Body of pancreas (tissue), 4 donors: ENCODE results near the gene CNPY1. TPM values are rescaled to one million over a fixed set of nuclear protein-coding genes. Genes with fewer than 3 reads are reported as not detected.
A peak's percentile ranks its signal among the peaks of the same experiment; 100 is the strongest.

Experiments
- ATAC-seq: fragments of 150-250 bp; one replicate; pipeline ENCODE4 v1.9.1; 2016
- DNase-seq, 4 donors: peaks; one replicate each; pipeline ENCODE4 v3.0.0-alpha.2; 2019
- H3K27ac ChIP-seq, 4 donors: fragments of 200-600 bp; sonication (generic); 1 replicate in 3 of 4; 2 replicates in 1 of 4; pipeline versions ENCODE4 v1.5.1 to v1.6.1; 2016 to 2019; ENCODE audit warnings: mild to moderate bottlenecking in 1 of 4, mixed read lengths in 1 of 4, moderate library complexity in 1 of 4
- H3K27me3 ChIP-seq, 2 donors: fragments of 200-600 bp; sonication (generic); one replicate each; pipeline ENCODE4 v1.6.0; 2016; ENCODE audit warnings: mild to moderate bottlenecking in 1 of 2
- H3K36me3 ChIP-seq, 2 donors: fragments of 200-600 bp; sonication (generic); replicated peaks in 1 of 2; 2 replicates each; pipeline ENCODE4 v1.5.1; 2016; ENCODE audit warnings: low read depth in 2 of 2; ENCODE audit not compliant: insufficient read depth in 1 of 2
- H3K4me1 ChIP-seq: fragments of 200-600 bp; sonication (generic); one replicate; pipeline ENCODE4 v1.6.0; 2016
- H3K4me3 ChIP-seq, 2 donors: fragments of 200-600 bp; sonication (generic); 1 replicate in 1 of 2; 2 replicates in 1 of 2; pipeline ENCODE4 v1.5.1; 2016 to 2019
- H3K9me3 ChIP-seq, 3 donors: fragments of 200-600 bp; sonication (generic); 1 replicate in 2 of 3; 2 replicates in 1 of 3; pipeline ENCODE4 v1.5.1; 2016
- CTCF ChIP-seq, 7 experiments: fragments of 450-650 bp in 4 of 7; fragments of 200-600 bp in 3 of 7; sonication (generic) in 3 of 7; IDR thresholded peaks; one replicate each; pipeline ENCODE4 v1.5.1; 2016 to 2019; ENCODE audit warnings: antibody characterized with exemption in 7 of 7
- POLR2A ChIP-seq, 3 donors: fragments of 450-650 bp; IDR thresholded peaks; one replicate each; pipeline ENCODE4 v1.6.1; 2016; ENCODE audit warnings: antibody characterized with exemption in 3 of 3, mild to moderate bottlenecking in 2 of 3
- WGBS, 2 donors: methylation state at CpG; one replicate each; pipeline ENCODE4 v1.1.5; 2017; 5-methylcytosine and 5-hydroxymethylcytosine counted together
- intact Hi-C: fragments of 100-400 bp; cut with DNase I; formaldehyde crosslinking; loops from one replicate; pipeline ENCODE4 v1.15.1; 2023
- total RNA-seq, 2 donors: library from RNA; depleted of rRNA; stranded (reverse); fragments of >200 nt; gene quantifications; one replicate each; pipeline ENCODE4 v1.1.0, GENCODE V29; 2016

CNPY1 gene
- total RNA-seq, 2 donors from 2014 or later: not detected

GRCh38 chr7:155487509-155488482 is 58.6 kb downstream of the CNPY1 start:
- H3K4me3 ChIP-seq: no peak overlapping the region
- no peak for TF ChIP-seq CTCF (IDR thresholded peaks at IDR 0.05)
- no peak for TF ChIP-seq POLR2A (IDR thresholded peaks at IDR 0.05)
- DNase-seq: no peak
- ATAC-seq: no peak
- H3K27me3 ChIP-seq: no peaks in the 10 kb centered on the region
- intact Hi-C loops: no loop called here
- no peak overlapping the region for H3K27ac ChIP-seq
- H3K9me3 ChIP-seq: no peaks in the 10 kb centered on the region
- H3K4me1 ChIP-seq: peaks cover 6% of the 10 kb centered on the region
- 78 to 79% methylated on average over 23 to 31 of the region's 31 CpGs for WGBS, 2 donors
- no peaks in the 10 kb centered on the region for H3K36me3 ChIP-seq

GRCh38 chr7:155486783-155487508 is 59.4 kb downstream of the CNPY1 start:
- Histone ChIP-seq H3K27ac (no peak overlapping the region), H3K9me3 (no peaks in the 10 kb centered on the region), H3K36me3 (no peaks in the 10 kb centered on the region), H3K27me3 (no peaks in the 10 kb centered on the region), H3K4me3 (no peak overlapping the region), H3K4me1 (peaks cover 6% of the 10 kb centered on the region)
- 74 to 82% methylated on average over 12 to 18 of the region's 18 CpGs for WGBS, 2 donors
- TF ChIP-seq CTCF (IDR thresholded peaks at IDR 0.05) (no peak), POLR2A (IDR thresholded peaks at IDR 0.05) (no peak)
- DNase-seq (no peak), ATAC-seq (no peak)
- intact Hi-C loops: no loop called here

- H3K27ac ChIP-seq: no peak overlapping the region
- ATAC-seq (no peak), DNase-seq (no peak)
- 58 to 60% methylated on average over 13 to 23 of the region's 23 CpGs for WGBS, 2 donors
- H3K9me3 ChIP-seq: no peaks in the 10 kb centered on the region
- no peaks in the 10 kb centered on the region for H3K4me1 ChIP-seq
- intact Hi-C loops: no loop called here
- no peaks in the 10 kb centered on the region for H3K27me3 ChIP-seq
- TF ChIP-seq POLR2A (IDR thresholded peaks at IDR 0.05): no peak
- no peak for TF ChIP-seq CTCF (IDR thresholded peaks at IDR 0.05)
- no peaks in the 10 kb centered on the region for H3K36me3 ChIP-seq
- no peak overlapping the region for H3K4me3 ChIP-seq
Observed at GRCh38 chr7:155484483-155485399, 61.6 kb downstream of the CNPY1 start.

- no peaks in the 10 kb centered on the region for H3K27me3 ChIP-seq
- ATAC-seq (peak; percentile 30), DNase-seq (no peak)
- H3K4me1 ChIP-seq: no peaks in the 10 kb centered on the region
- H3K36me3 ChIP-seq: no peaks in the 10 kb centered on the region
- intact Hi-C loops: no loop called here
- WGBS, 2 donors: 66 to 76% methylated on average over 16 of the region's 16 CpGs
- H3K4me3 ChIP-seq: no peak overlapping the region
- H3K27ac ChIP-seq: no peak overlapping the region
- TF ChIP-seq POLR2A (IDR thresholded peaks at IDR 0.05): no peak
- no peaks in the 10 kb centered on the region for H3K9me3 ChIP-seq
Observed at GRCh38 chr7:155483868-155484325, 62.5 kb downstream of the CNPY1 start.
